ENCODE data around the gene SLC25A18.
"Not testable (repeated sequence)": the region's sequence is repeated elsewhere in the genome, so short reads cannot be mapped to it uniquely, and the experiment has no call there.

The SLC25A18 gene, protein sequence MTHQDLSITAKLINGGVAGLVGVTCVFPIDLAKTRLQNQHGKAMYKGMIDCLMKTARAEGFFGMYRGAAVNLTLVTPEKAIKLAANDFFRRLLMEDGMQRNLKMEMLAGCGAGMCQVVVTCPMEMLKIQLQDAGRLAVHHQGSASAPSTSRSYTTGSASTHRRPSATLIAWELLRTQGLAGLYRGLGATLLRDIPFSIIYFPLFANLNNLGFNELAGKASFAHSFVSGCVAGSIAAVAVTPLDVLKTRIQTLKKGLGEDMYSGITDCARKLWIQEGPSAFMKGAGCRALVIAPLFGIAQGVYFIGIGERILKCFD

GRCh38 chr22:17562906-17563870 lies at the start of gene SLC25A18:
Gene SLC25A18, plus strand, starts transcription at chr22:17563498. Its CDS starts 16,447 bp downstream, at chr22:17579945.
- no peak for DNase-seq (ENCODE audit: low read depth)

- DNase-seq (ENCODE audit: low read depth), result no peak
Measured at GRCh38 chr22:17513612-17514011, 49.7 kb upstream of the SLC25A18 start.

DNA sequence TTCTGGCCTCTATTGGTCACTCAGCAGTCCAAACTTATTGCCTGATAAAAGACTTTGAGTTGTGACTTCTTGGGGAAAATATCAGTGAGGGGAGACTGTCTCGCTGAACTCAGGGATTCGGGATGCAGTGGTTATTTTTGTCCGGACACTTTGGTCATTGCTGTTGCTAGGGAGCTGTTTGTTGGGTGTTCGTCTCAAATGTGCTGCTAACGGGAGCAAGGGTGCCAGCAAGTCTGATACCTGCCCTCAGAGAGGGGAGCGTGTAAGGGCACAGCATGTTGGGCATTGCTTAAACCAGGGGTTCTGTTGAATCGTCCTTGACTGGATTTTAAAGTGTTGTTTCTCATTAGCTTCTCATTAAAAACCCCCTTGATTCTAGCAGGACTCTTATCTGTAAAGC lies 49.2 kb upstream of the SLC25A18 start:
- no peak for DNase-seq (ENCODE audit: low read depth)

- no peak for DNase-seq (ENCODE audit: low read depth)
Measured at GRCh38 chr22:17518406-17518805, 44.9 kb upstream of the SLC25A18 start.

DNA sequence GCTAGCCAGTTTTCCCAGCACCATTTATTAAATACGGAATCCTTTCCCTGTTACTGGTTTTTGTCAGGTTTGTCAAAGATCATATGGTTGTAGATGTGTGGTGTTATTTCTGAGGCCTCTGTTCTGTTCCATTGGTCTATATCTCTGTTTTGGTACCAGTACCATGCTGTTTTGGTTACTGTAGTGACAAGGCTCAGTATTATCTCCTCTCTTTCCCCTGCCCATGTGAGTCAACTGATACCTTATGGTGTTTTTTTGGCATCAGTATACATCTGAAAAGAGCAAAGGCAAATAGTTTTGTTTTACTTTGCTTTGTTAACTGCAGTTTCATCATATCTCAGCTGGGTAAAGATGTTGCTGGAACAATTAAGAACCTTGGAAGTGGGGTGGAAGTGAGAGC lies 41.3 kb upstream of the SLC25A18 start:
- DNase-seq (ENCODE audit: low read depth), result not testable (repeated sequence)

DNA sequence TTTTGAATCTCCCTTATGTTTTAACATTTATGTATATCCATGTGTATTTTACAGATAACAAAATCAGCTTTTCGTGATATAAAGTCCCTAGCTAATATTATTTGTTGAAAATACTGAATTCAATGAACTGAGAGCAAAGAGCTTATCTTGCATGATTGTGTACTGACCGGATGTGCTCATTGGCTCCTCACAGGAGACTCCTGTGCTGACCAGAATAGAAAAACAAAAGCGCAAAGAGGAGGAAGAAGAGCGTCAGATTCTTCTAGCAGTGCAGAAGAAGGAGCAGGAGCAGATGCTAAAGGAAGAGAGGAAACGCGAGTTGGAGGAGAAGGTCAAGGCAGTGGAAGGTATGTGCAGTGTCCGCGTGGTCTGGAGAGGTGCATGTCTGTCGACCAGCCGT lies 39.4 kb upstream of the SLC25A18 start:
- no peak for DNase-seq (ENCODE audit: low read depth)

GRCh38 chr22:17536269-17536668 lies 27.0 kb upstream of the SLC25A18 start:
- no peak for DNase-seq (ENCODE audit: low read depth)

DNA sequence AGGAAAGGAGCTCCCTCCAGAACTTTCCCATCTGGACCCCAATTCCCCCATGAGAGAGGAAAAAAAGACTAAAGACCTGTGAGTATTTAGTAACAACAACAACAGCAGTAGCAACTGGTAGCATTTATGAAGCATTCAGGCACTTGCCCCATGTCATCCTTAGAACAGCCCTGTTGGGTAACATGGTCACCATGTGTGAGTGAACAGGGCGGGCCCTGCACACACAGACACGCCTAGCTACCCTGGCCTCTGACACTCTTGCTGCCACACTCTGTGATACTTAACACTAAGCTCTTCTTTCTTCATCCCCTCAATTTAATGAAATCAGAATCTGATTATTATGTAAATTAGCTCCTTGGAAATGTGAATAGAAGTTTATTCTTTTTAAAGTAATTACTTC lies 26.1 kb upstream of the SLC25A18 start:
- DNase-seq (ENCODE audit: low read depth), result no peak

- DNase-seq (ENCODE audit: low read depth), result no peak
Measured at GRCh38 chr22:17540481-17540880, 22.8 kb upstream of the SLC25A18 start.

GRCh38 chr22:17541476-17541875 lies 21.8 kb upstream of the SLC25A18 start:
- no peak for DNase-seq (ENCODE audit: low read depth)

DNA sequence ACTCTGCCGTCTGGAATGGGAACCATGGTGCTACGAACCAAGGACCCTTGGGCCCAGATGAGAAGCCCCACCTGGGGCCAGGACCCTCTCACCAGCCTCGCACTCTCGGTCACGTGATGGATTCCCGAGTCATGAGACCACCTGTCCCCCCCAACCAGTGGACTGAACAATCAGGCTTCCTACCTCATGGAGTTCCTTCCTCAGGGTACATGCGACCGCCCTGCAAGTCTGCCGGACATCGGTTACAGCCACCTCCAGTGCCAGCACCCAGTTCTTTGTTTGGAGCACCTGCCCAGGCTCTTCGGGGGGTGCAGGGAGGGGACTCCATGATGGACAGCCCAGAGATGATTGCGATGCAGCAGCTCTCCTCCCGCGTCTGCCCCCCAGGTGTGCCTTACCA lies 20.8 kb upstream of the SLC25A18 start:
- no peak for DNase-seq (ENCODE audit: low read depth)

- no peak for DNase-seq (ENCODE audit: low read depth)
Measured at GRCh38 chr22:17548010-17548755, 15.1 kb upstream of the SLC25A18 start.

GRCh38 chr22:17548756-17549035 lies 14.6 kb upstream of the SLC25A18 start:
- DNase-seq (ENCODE audit: low read depth), result no peak

- no peak for DNase-seq (ENCODE audit: low read depth)
Measured at GRCh38 chr22:17549183-17549582, 14.1 kb upstream of the SLC25A18 start.

DNA sequence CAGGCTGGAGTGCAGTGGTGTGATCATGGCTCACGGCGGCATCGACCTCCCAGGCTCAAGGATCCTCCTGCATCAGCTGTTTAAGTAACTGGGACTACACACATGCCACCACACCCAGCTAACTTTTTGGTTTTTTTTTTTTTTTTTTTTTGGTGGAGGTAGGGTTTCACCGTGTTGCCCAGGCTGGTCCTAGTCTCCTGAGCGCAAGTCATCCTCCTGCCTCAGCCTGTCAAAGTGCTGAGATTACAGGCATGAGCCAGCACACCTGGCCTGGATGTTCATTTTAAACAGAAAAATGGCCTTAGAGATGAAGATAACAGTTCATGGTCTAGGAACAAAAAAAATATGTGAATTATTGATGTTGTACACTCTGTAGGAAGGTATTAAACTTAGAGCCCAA lies 13.6 kb upstream of the SLC25A18 start:
- DNase-seq (ENCODE audit: low read depth), result no peak

DNA sequence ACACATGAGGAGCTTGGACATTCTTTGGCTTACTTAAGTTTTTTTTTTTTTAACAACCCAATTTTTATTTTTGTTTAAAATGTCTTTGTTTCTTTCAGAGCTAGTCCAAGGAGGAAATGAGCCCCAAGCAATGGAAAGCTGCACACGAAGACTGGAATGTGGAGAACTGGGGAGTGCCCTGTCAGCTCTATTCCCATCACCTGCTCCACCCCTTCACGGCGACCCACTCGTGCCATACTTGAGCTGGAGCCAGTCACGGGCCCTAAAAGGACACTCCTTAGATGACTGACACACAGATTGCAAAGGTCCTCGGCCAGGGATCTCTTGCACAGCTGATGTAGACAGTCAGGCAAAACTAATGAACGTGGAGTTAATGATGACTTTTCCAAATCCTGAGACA lies 10.6 kb upstream of the SLC25A18 start:
- no peak for DNase-seq (ENCODE audit: low read depth)

DNA sequence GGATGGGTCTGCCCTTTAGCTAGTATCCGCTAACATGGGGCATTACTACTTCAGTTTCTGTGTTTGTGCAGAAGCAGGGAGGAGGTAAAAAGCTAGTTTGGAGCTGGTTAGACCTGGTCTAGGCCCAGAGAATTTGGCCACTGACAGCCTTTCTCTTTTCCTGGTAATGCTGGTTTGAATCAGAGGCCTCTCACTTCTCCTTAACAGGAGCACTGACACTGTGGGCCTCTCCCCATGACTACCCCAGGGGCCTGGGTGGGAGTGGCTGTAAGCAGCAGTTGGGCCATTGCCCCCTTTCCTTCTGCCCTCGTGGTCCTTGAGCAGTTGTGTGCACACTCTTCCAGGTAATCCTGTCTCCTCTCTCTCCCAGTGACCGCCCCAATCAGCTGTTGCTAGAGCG lies 8.5 kb upstream of the SLC25A18 start:
- DNase-seq (ENCODE audit: low read depth), result no peak

GRCh38 chr22:17559188-17559587 lies 4.1 kb upstream of the SLC25A18 start:
- no peak for DNase-seq (ENCODE audit: low read depth)

- DNase-seq (ENCODE audit: low read depth), result no peak
Measured at GRCh38 chr22:17563936-17564391, 666 bp downstream of the SLC25A18 start.

GRCh38 chr22:17566016-17566687 lies 2.9 kb downstream of the SLC25A18 start:
- not testable (repeated sequence) for DNase-seq (ENCODE audit: low read depth)

DNA sequence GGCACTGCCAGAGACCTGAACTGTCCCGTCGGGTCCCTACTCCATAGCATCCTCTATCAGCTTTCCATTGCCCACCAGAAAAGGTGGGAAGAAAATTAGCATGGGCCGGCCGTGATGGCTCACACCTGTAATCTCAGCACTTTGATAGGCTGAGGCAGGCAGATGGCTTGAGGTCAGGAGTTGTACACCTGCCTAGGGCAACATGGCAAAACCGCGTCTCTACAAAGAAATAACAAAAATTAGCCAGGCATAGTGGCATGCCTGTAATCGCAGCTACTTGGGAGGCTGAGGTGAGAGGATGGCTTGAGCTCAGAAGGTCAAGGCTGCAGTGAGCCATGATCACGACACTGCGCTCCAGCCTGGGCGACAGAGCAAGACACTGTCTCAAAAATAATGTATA lies 3.5 kb downstream of the SLC25A18 start:
- no peak for DNase-seq (ENCODE audit: low read depth)

DNA sequence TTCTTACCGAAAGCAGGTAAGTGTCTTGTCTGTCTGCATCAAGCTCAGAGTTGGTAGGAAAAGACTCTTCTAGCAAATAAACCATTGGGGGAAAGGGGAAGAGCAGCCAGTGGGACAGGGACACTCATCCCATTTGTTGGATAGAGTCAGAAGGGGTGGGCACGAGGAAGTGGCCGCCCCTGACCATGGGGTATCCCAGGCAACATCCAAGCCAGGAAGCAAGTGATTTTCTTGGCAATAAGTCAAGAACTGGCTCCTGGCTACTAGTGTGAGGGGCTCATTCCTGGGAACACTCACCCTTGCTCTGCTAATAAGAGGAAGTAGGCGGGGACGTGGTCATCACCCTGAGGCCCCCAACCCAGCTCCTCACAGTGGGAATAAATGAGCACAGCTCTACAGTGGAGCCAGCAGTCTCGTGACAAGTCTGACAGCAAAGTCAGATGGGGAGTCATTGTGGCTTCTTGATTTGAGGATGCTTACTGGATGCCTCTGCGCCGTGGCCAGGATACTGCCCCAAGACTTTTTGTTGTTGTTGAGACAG lies 6.7 kb downstream of the SLC25A18 start:
- DNase-seq (ENCODE audit: low read depth), result no peak
